Right lobe of liver (tissue), 6 donors: Measurements from ENCODE around the gene LLPH. TPM values are rescaled to one million over a fixed set of nuclear protein-coding genes. Genes with fewer than 3 reads are reported as not detected.

Source experiments
- ATAC-seq, 4 donors: fragments of 200-7000 bp; cut with Tn5 transposase; one replicate each; pipeline ENCODE4 v1.9.1; 2020; ENCODE audit warnings: mild to moderate bottlenecking in 4 of 4, moderate library complexity in 4 of 4
- DNase-seq, 3 donors: peaks; one replicate each; pipeline ENCODE4 v3.0.0-alpha.2; 2020
- H3K27ac ChIP-seq, 3 donors: fragments of 200-600 bp; one replicate each; pipeline ENCODE4 v1.8.0; 2022
- H3K27me3 ChIP-seq, 2 donors: fragments of 200-600 bp; one replicate each; pipeline ENCODE4 v1.8.0; 2022
- H3K36me3 ChIP-seq, 4 donors: fragments of 200-600 bp; sonication (generic) in 1 of 4; one replicate each; pipeline versions ENCODE4 v1.5.1 to v1.8.0; 2017 to 2022; ENCODE audit warnings: control low read depth in 1 of 4
- H3K4me1 ChIP-seq, 4 donors: fragments of 200-600 bp; sonication (generic) in 1 of 4; one replicate each; pipeline versions ENCODE4 v1.5.1 to v1.8.0; 2017 to 2022; ENCODE audit warnings: control low read depth in 1 of 4
- H3K4me3 ChIP-seq, 3 donors: fragments of 200-600 bp; one replicate each; pipeline ENCODE4 v1.8.0; 2022
- H3K9me3 ChIP-seq, 4 donors: fragments of 200-600 bp; sonication (generic) in 1 of 4; one replicate each; pipeline versions ENCODE4 v1.5.1 to v1.8.0; 2017 to 2022; ENCODE audit warnings: control low read depth in 1 of 4
- CTCF ChIP-seq, 4 donors: fragments of 200-600 bp in 3 of 4; fragments of 450-650 bp in 1 of 4; IDR thresholded peaks; one replicate each; pipeline versions ENCODE4 v1.5.1 to v1.8.0; 2016 to 2022; ENCODE audit warnings: antibody characterized with exemption in 4 of 4, mild to moderate bottlenecking in 2 of 4
- POLR2A ChIP-seq: fragments of 450-650 bp; IDR thresholded peaks from one replicate; pipeline ENCODE4 v1.6.1; 2017; ENCODE audit warnings: antibody characterized with exemption, mild to moderate bottlenecking
- WGBS: methylation state at CpG from one replicate; pipeline ENCODE4 v1.1.6; 2018; ENCODE audit warnings: low coverage, low lambda C conversion rate; ENCODE audit not compliant: insufficient coverage; ENCODE audit errors: missing lambda C conversion rate; 5-methylcytosine and 5-hydroxymethylcytosine counted together
- intact Hi-C, 2 donors: fragments of 100-400 bp; cut with DNase I; formaldehyde crosslinking; loops; one replicate each; pipeline versions ENCODE4 v1.11.2 to v1.14.1; 2022
- total RNA-seq, 6 experiments: library from RNA; depleted of rRNA in 2 of 6; stranded (reverse); fragments of >200 nt in 2 of 6; fragmentation: NEBNext Ultra II Directional in 3 of 6; extraction: Animal tissue kit (Norgen Biotek cat#: 25700) in 3 of 6; gene quantifications; one replicate each; pipeline versions ENCODE4 v1.1.0 to v1.2.4, GENCODE V29; 2016 to 2023
- donor health status: DM: no; HTN: yes; CAD: no.
- donor health status: DM: no; HTN: no; CAD: no.
- donor health status: DM: no; HTN: no; CAD: no.
- donor health status: DM: no; HTN: yes; CAD: no.
- donor health status: DM: no; HTN: yes; CAD: no.

The LLPH gene
- total RNA-seq, 6 experiments from 2014 or later, result 5.2 to 13.0 (median 7.8) TPM

DNA sequence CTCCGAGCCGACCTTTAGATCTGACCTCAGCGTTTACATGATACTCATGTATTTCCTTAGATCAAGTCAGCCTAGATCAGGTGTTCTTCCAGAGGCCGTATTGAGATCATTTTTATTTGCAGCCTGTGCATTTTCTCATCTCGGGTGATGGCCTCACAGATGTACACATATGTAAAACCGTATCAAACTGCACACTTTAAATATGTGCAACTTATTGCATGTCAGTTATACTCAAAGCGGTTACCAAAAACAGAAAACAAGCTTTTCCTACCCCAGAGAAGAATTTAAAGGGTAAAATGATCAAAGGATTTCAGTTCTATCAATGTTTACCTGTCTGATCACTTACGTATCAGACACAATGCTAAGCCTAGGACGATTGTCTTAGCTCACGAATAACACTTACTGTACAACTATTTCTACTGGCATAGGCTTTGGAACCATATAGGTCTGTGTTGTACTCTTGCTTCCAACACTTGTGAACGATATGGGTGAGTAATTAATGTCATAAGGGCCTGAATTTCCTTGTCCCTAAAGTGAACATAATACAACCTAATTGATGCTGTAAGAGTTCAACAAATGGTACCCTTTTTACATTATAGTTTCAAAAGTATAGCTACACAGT, 628 bp upstream of the LLPH start:
- TF ChIP-seq CTCF (IDR thresholded peaks at IDR 0.05), result no peak
- no peak for TF ChIP-seq POLR2A
- peaks cover 0 to 15% (median 3%) of the 10 kb centered on the region in 4 donors for H3K4me1 ChIP-seq
- no peaks in the 10 kb centered on the region for H3K9me3 ChIP-seq
- peak overlapping the region; percentile 63 to 92 (median 69) for H3K4me3 ChIP-seq
- H3K27ac ChIP-seq, result peak overlapping the region; percentile 48 to 73 (median 51)
- H3K36me3 ChIP-seq, result peaks cover 0 to 21% (median 2%) of the 10 kb centered on the region in 4 donors
- DNase-seq (no peak), ATAC-seq (peak in 3 of 4 donors; percentile 4 to 10 (median 7))
- intact Hi-C loops, result no loop called here
- no peaks in the 10 kb centered on the region for H3K27me3 ChIP-seq
- 17% methylated on average over 8 of the region's 11 CpGs for WGBS

GRCh38 chr12:66129934-66130266, 650 bp downstream of the LLPH start:
- Histone ChIP-seq H3K36me3 (peaks cover 0 to 28% (median 2%) of the 10 kb centered on the region in 4 donors), H3K9me3 (no peaks in the 10 kb centered on the region), H3K4me1 (peaks cover 0 to 15% (median 3%) of the 10 kb centered on the region in 4 donors), H3K4me3 (peak overlapping the region; percentile 63 to 92 (median 69)), H3K27me3 (no peaks in the 10 kb centered on the region), H3K27ac (peak overlapping the region in 1 of 3 donors; percentile 73)
- TF ChIP-seq CTCF (IDR thresholded peaks at IDR 0.05) (no peak), POLR2A (no peak)
- intact Hi-C loops, result no loop called here
- no peak for ATAC-seq
- 5% methylated on average over 8 of the region's 8 CpGs for WGBS
- no peak for DNase-seq

GRCh38 chr12:66127650-66128049, 2.9 kb downstream of the LLPH start:
- Histone ChIP-seq H3K27ac (no peak overlapping the region), H3K4me3 (no peak overlapping the region), H3K36me3 (peaks cover 0 to 50% (median 12%) of the 10 kb centered on the region in 4 donors), H3K27me3 (no peaks in the 10 kb centered on the region), H3K4me1 (peaks cover 0 to 15% (median 3%) of the 10 kb centered on the region in 4 donors), H3K9me3 (no peaks in the 10 kb centered on the region)
- 86% methylated on average over 1 of the region's 1 CpG for WGBS
- DNase-seq, result no peak
- TF ChIP-seq POLR2A (no peak), CTCF (IDR thresholded peaks at IDR 0.05) (no peak)
- intact Hi-C loops, result no loop called here
- ATAC-seq, result no peak

DNA sequence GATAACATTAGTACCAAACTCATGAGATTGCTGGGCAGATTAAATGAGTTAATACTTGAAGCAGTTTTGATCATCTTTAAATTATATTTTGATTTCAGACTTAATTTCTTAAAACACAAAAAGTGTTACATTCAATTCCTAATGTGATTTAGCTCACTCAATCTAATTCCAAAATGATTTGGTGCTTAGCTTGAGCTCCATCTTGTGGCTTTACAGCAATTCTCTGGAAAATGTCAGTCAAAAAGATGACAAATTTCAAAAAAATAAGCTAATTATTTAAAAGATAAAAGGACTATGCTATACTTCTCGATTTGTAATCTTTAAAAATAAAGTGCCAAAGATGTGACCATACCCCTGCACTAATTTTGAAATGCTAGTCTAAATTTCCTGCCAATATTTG, 10.1 kb downstream of the LLPH start:
- DNase-seq (no peak), ATAC-seq (no peak)
- no peak for TF ChIP-seq POLR2A
- peak in 1 of 4 donors; percentile 5 for TF ChIP-seq CTCF (IDR thresholded peaks at IDR 0.05)
- Histone ChIP-seq H3K9me3 (no peaks in the 10 kb centered on the region), H3K27ac (no peak overlapping the region), H3K4me3 (no peak overlapping the region), H3K4me1 (peaks cover 0 to 4% (median 0%) of the 10 kb centered on the region in 4 donors), H3K27me3 (no peaks in the 10 kb centered on the region), H3K36me3 (peaks cover 5 to 33% (median 10%) of the 10 kb centered on the region in 4 donors)
- intact Hi-C loops, result no loop called here
- WGBS, result 93% methylated on average over 1 of the region's 1 CpG
